Measurements from ENCODE around the gene CEBPA. TPM values are rescaled to one million over a fixed set of nuclear protein-coding genes. Genes with fewer than 3 reads are reported as not detected.

Gene CEBPA
- polyA plus RNA-seq, 3 donors: 17.9 to 76.3 (median 47.5) TPM

DNA sequence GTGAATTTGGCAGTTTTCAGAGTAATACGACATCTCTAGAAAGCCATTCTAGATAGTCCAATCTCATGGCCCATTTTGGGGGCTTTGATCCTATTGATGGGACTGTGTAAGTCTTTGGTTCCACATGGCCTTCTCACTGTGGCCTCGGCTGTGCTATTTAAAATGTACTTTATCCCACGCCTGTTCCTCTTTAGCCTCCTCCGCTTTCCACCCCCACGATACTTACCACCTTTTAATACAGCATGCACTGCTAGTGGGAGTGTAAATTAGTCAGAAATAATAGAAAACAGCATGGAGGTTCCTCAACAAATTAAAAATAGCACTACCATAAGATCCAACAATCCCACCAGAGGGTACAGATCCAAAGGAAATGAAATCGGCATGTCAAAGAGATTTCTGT is 42.8 kb upstream of the CEBPA start:
- Histone ChIP-seq H3K9ac (ENCODE audit: insufficient read depth, low read length, poor library complexity, severe bottlenecking) (no peak overlapping the region), H3K27me3 (ENCODE audit: control insufficient read depth in 2 of 2, insufficient read depth in 2 of 2, low read length in 2 of 2) (peaks cover 0 to 5% of the 10 kb centered on the region in 2 donors), H3K79me2 (ENCODE audit: insufficient read depth, low read length) (no peaks in the 10 kb centered on the region), H4K20me1 (ENCODE audit: insufficient read depth, low read length) (no peaks in the 10 kb centered on the region), H3K4me3 (replicated peaks in 1 of 3; ENCODE audit: low read depth in 2 of 3, low read length in 3 of 3) (no peak overlapping the region), H3K36me3 (replicated peaks in 1 of 2; ENCODE audit: control insufficient read depth in 1 of 2, insufficient read depth in 2 of 2, low read length in 2 of 2) (no peaks in the 10 kb centered on the region), H2AFZ (ENCODE audit: insufficient read depth, low read depth, low read length, poor library complexity, severe bottlenecking) (no peak overlapping the region), H3K9me3 (replicated peaks in 1 of 2; ENCODE audit: control insufficient read depth in 1 of 2, insufficient read depth in 1 of 2, low read length in 2 of 2) (no peaks in the 10 kb centered on the region), H3K4me1 (ENCODE audit: control insufficient read depth in 1 of 2, insufficient read depth in 2 of 2, low read length in 2 of 2) (no peaks in the 10 kb centered on the region), H3K27ac (ENCODE audit: low read depth in 1 of 2, low read length in 2 of 2) (no peak overlapping the region), H3K4me2 (replicated peaks; ENCODE audit: extremely low read depth, low read length, poor library complexity, severe bottlenecking) (no peak overlapping the region)
- no peak for DNase-seq
- intact Hi-C loops (cut with micrococcal nuclease): no loop called here
- WGBS (ENCODE audit: insufficient coverage): no CpG with 5 or more reads among the region's 6 CpGs
- Mint-ChIP-seq H3K4me1 (peaks cover 18% of the 10 kb centered on the region), H3K9me3 (peaks cover 0 to 4% (median 0%) of the 10 kb centered on the region in 7 donors), H3K36me3 (no peaks in the 10 kb centered on the region), H3K27me3 (ENCODE audit: low read depth in 3 of 3) (peaks cover 10 to 35% (median 33%) of the 10 kb centered on the region in 3 donors), H3K27ac (no peak overlapping the region), H3K4me3 (no peak overlapping the region)
- no peak for TF ChIP-seq CTCF (IDR thresholded peaks at IDR 0.05)

DNA sequence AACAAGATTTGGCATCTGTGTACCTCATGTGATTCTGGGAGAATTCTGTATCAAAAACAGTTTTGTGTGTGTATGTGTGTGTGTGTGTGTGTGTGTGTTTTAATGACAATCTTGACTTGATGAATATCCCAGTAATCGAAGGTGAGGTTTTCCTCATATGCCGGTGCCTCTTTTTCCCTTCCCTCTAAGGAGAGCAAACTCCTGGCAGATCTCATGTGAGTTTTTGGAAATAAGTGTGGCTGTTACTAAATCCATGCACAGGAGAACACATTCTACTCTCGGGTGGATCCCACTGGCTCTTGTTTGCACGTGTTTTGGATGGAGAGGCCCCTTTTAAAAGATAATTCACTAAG is 42.2 kb upstream of the CEBPA start:
- Mint-ChIP-seq H3K4me1 (peaks cover 23% of the 10 kb centered on the region), H3K36me3 (no peaks in the 10 kb centered on the region), H3K9me3 (peaks cover 0 to 4% (median 0%) of the 10 kb centered on the region in 7 donors), H3K27me3 (ENCODE audit: low read depth in 3 of 3) (peaks cover 6 to 30% (median 29%) of the 10 kb centered on the region in 3 donors), H3K27ac (no peak overlapping the region), H3K4me3 (no peak overlapping the region)
- no peaks in the 10 kb centered on the region for H4K20me1 ChIP-seq (ENCODE audit: insufficient read depth, low read length)
- no CpG with 5 or more reads among the region's 4 CpGs for WGBS (ENCODE audit: insufficient coverage)
- no peak overlapping the region for H3K27ac ChIP-seq (ENCODE audit: low read depth in 1 of 2, low read length in 2 of 2)
- H3K9me3 ChIP-seq (replicated peaks in 1 of 2; ENCODE audit: control insufficient read depth in 1 of 2, insufficient read depth in 1 of 2, low read length in 2 of 2): no peaks in the 10 kb centered on the region
- H3K27me3 ChIP-seq (ENCODE audit: control insufficient read depth in 2 of 2, insufficient read depth in 2 of 2, low read length in 2 of 2): peaks cover 0 to 5% of the 10 kb centered on the region in 2 donors
- TF ChIP-seq CTCF (IDR thresholded peaks at IDR 0.05): no peak
- H3K4me1 ChIP-seq (ENCODE audit: control insufficient read depth in 1 of 2, insufficient read depth in 2 of 2, low read length in 2 of 2): peaks cover 5 to 6% of the 10 kb centered on the region in 2 donors
- no peak for DNase-seq
- H3K36me3 ChIP-seq (replicated peaks in 1 of 2; ENCODE audit: control insufficient read depth in 1 of 2, insufficient read depth in 2 of 2, low read length in 2 of 2): no peaks in the 10 kb centered on the region
- H3K79me2 ChIP-seq (ENCODE audit: insufficient read depth, low read length): no peaks in the 10 kb centered on the region
- no peak overlapping the region for H3K9ac ChIP-seq (ENCODE audit: insufficient read depth, low read length, poor library complexity, severe bottlenecking)
- H2AFZ ChIP-seq (ENCODE audit: insufficient read depth, low read depth, low read length, poor library complexity, severe bottlenecking): no peak overlapping the region
- H3K4me3 ChIP-seq (replicated peaks in 1 of 3; ENCODE audit: low read depth in 2 of 3, low read length in 3 of 3): no peak overlapping the region
- intact Hi-C loops (cut with micrococcal nuclease): no loop called here
- H3K4me2 ChIP-seq (replicated peaks; ENCODE audit: extremely low read depth, low read length, poor library complexity, severe bottlenecking): no peak overlapping the region
